ENCODE results near the gene TTLL11. TPM values are rescaled to one million over a fixed set of nuclear protein-coding genes. Genes with fewer than 3 reads are reported as not detected.
A peak's percentile ranks its signal among the peaks of the same experiment; 100 is the strongest.

Gene TTLL11
- total RNA-seq, 4 donors from 2014 or later: 15.1 to 42.6 (median 29.1) TPM

DNA sequence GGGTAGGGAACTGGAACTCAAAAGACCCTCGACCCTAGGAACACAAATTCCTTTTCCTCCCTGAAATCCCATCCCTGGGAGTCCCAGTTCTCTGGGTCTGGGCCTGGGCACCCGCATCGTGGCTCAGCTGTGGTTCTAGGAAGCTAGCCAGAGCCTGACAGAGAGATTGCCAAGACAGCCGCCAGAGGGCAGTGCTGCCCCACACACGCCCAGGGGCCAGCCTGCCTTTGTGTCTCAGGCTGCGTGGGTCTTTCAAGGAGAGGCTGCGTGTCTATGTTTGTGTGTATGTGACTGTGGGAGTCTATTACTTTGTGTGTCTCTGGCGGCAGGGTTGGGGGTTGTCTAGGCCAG lies 32.0 kb upstream of the TTLL11 start:
- peaks cover 30% of the 10 kb centered on the region for H3K27me3 ChIP-seq
- H3K27ac ChIP-seq: no peak overlapping the region
- H3K4me3 ChIP-seq: no peak overlapping the region
- ATAC-seq: peak; percentile 76
- no peaks in the 10 kb centered on the region for H3K9me3 ChIP-seq
- peaks cover 0 to 35% (median 16%) of the 10 kb centered on the region in 3 donors for H3K4me1 ChIP-seq
- 0 to 3% methylated on average over 1 to 7 of the region's 8 CpGs for WGBS, 2 donors (ENCODE audit: low coverage in 1 of 2)
- H3K36me3 ChIP-seq: no peaks in the 10 kb centered on the region
- TF ChIP-seq POLR2AphosphoS5 (IDR thresholded peaks at IDR 0.05) (no peak), EP300 (IDR thresholded peaks at IDR 0.05) (no peak), POLR2A (IDR thresholded peaks at IDR 0.05) (no peak)
- TF ChIP-seq, protein P1, sequence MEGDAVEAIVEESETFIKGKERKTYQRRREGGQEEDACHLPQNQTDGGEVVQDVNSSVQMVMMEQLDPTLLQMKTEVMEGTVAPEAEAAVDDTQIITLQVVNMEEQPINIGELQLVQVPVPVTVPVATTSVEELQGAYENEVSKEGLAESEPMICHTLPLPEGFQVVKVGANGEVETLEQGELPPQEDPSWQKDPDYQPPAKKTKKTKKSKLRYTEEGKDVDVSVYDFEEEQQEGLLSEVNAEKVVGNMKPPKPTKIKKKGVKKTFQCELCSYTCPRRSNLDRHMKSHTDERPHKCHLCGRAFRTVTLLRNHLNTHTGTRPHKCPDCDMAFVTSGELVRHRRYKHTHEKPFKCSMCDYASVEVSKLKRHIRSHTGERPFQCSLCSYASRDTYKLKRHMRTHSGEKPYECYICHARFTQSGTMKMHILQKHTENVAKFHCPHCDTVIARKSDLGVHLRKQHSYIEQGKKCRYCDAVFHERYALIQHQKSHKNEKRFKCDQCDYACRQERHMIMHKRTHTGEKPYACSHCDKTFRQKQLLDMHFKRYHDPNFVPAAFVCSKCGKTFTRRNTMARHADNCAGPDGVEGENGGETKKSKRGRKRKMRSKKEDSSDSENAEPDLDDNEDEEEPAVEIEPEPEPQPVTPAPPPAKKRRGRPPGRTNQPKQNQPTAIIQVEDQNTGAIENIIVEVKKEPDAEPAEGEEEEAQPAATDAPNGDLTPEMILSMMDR (IDR thresholded peaks at IDR 0.05): peak in 3 of 4 experiments; percentile 94 to 97 (median 96)

DNA sequence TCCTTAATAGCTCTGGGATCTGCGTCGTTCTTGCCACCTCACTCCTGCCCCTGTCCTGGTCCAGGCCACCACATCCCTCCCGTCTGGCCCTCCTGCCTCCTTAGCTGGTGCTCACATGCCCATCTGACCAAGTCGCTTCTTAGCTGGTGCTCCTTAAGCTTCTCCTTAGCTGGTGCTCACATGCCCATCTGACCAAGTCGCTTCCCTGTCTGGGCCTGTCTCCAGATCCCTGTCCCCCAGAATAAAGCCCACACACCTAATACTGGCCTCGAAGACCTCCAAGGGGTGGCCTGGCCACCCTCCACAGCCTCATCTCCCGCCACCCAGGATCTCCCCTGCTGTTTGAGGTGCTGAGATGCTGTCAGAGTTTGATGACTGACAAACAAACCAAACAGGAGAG lies 31.4 kb upstream of the TTLL11 start:
- Histone ChIP-seq H3K9me3 (no peaks in the 10 kb centered on the region), H3K27ac (no peak overlapping the region), H3K27me3 (peaks cover 30% of the 10 kb centered on the region), H3K36me3 (no peaks in the 10 kb centered on the region), H3K4me3 (no peak overlapping the region), H3K4me1 (peaks cover 0 to 35% (median 16%) of the 10 kb centered on the region in 3 donors)
- WGBS, 2 donors (ENCODE audit: low coverage in 1 of 2): 82 to 87% methylated on average over 3 to 4 of the region's 7 CpGs
- TF ChIP-seq POLR2A (IDR thresholded peaks at IDR 0.05) (no peak), EP300 (IDR thresholded peaks at IDR 0.05) (no peak), POLR2AphosphoS5 (IDR thresholded peaks at IDR 0.05) (no peak)
- TF ChIP-seq, protein P1 (IDR thresholded peaks at IDR 0.05): no peak
- ATAC-seq: no peak

DNA sequence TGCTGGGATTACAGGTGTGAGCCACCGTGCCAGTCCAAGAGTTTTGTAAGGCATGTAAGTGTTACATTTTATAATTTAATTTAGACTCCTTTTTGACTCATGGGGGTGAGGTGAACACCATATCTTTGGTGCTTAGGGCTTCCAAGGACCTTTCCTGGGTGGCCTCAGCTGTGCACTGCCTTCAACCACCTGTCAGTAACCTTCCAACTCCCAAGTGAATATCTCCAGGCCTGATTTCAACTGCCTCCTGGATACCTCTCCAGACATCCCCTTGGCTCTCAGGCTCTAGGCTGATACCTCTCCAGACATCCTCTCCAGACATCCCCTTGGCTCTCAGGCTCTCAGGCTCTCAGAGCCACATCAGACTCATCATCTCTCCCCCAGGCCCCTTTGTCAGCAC lies 30.9 kb upstream of the TTLL11 start:
- Histone ChIP-seq H3K36me3 (no peaks in the 10 kb centered on the region), H3K27me3 (peaks cover 30% of the 10 kb centered on the region), H3K9me3 (no peaks in the 10 kb centered on the region), H3K27ac (no peak overlapping the region), H3K4me1 (peaks cover 0 to 35% (median 16%) of the 10 kb centered on the region in 3 donors), H3K4me3 (no peak overlapping the region)
- 100% methylated on average over 1 of the region's 1 CpG; no CpG with 5 or more reads in 1 of the 2 donors for WGBS, 2 donors (ENCODE audit: low coverage in 1 of 2)
- ATAC-seq: no peak
- TF ChIP-seq EP300 (IDR thresholded peaks at IDR 0.05): no peak

DNA sequence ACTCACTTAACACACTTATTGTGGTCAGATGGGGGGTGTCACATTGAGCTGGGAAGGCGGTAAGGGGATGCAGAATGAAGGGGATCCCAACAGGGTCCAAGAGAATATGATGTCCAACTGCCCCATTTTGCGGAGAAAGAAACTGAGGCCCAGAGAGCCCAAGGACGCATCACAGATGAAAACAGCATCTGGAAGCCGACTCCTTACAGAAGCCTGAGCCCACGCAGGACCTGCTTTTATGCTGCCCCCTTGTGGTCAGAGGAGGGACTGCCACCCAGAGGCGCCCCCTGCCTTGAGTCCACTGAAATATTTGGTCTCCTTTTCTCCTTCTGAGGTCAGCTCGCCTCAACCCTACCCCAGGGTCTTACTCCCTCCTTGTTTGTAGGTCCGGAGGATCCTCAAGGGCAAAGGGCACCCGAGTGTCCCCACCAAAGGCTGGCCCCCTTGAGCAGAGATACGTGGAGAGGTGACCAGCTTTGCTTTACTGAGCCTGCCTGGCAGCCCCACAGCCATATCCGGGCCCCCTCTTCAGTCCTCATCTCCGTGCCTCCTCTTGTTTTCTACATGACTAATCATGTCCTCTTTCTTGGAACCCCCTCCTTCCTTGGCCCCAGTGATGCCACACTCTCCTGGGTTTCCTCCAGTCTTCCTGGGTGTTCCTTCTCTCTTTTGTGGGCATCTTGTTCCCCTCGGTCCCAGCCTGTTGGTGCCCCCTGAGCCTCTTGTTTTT lies 30.0 kb upstream of the TTLL11 start:
- no peak for TF ChIP-seq POLR2A (IDR thresholded peaks at IDR 0.05)
- TF ChIP-seq, protein P1 (IDR thresholded peaks at IDR 0.05): peak; percentile 97 to 99 (median 98)
- ATAC-seq: peak; percentile 48
- H3K27me3 ChIP-seq: peaks cover 30% of the 10 kb centered on the region
- WGBS, 2 donors (ENCODE audit: low coverage in 1 of 2): 11 to 29% methylated on average over 5 to 6 of the region's 13 CpGs
- H3K4me1 ChIP-seq: peaks cover 0 to 35% (median 16%) of the 10 kb centered on the region in 3 donors
- no peaks in the 10 kb centered on the region for H3K36me3 ChIP-seq
- no peaks in the 10 kb centered on the region for H3K9me3 ChIP-seq
- no peak overlapping the region for H3K4me3 ChIP-seq
- no peak overlapping the region for H3K27ac ChIP-seq

DNA sequence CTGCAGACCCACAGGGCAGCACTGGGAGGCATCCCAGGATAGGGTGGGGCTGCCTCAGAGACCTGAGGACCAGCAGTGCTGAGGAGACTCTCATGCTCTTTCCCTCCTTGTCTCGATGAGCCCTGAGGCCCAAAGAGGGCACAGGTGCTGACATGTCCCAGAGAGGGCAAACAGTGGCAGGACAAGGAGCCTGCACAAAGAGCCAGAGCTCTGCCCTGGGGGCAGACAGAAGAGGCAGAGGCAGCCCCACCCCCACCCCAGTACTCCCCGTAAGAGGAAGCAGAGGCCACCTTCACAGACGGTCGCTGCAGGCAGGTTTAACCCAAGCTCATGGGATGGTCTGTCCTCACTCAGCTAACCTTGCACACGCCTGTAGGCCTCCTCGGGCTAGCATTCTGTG lies 29.4 kb upstream of the TTLL11 start:
- Histone ChIP-seq H3K27ac (no peak overlapping the region), H3K9me3 (no peaks in the 10 kb centered on the region), H3K4me1 (peaks cover 0 to 35% (median 16%) of the 10 kb centered on the region in 3 donors), H3K36me3 (no peaks in the 10 kb centered on the region), H3K4me3 (no peak overlapping the region), H3K27me3 (peaks cover 30% of the 10 kb centered on the region)
- TF ChIP-seq, protein P1 (IDR thresholded peaks at IDR 0.05): no peak
- TF ChIP-seq EP300 (IDR thresholded peaks at IDR 0.05): no peak
- no peak for TF ChIP-seq POLR2A (IDR thresholded peaks at IDR 0.05)
- TF ChIP-seq POLR2AphosphoS5 (IDR thresholded peaks at IDR 0.05): no peak
- ATAC-seq: no peak
- WGBS, 2 donors (ENCODE audit: low coverage in 1 of 2): 8% methylated on average over 2 of the region's 6 CpGs; no CpG with 5 or more reads in 1 of the 2 donors

Measured in gastroesophageal sphincter (tissue), 4 donors.